GM21619 (cell line): Measurements from ENCODE around the gene FOXN1.

Source experiments
- ATAC-seq: cut with Tn5 transposase; IDR thresholded peaks from one replicate; pipeline ENCODE4 v1.9.1; 2021; ENCODE audit not compliant: unreplicated experiment

Gene FOXN1

DNA sequence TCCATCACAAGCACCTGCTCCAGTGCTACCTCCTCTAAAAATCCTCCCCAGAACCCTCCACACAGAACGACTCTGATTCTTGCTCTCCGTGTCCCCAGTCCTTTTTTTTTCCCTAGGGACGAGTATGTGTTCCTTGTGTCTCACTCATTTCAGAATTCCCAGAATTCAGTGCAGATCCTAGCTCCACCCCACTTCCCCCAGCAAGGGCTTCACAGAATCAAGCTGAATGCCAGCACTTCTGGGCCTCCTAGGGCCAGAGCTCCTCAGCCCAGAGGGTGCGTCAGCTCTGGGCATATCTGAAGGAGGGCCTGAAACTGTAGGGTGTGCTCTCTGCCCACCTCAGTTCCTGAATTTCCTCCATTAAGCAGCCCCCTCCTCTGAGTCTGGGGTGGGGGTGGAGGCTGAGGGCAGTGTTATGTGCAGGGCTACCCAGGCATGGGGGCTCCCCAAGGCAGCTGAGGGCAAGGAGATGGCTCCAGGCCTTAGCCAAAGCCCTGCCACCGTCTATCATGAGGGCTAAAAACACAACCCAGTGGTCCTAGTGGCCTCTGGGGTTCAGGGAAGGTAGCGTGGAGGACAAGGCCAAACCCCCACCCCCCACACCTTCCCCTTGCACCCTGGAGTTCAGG lies 39.8 kb downstream of the FOXN1 start:
- ATAC-seq: no peak

DNA sequence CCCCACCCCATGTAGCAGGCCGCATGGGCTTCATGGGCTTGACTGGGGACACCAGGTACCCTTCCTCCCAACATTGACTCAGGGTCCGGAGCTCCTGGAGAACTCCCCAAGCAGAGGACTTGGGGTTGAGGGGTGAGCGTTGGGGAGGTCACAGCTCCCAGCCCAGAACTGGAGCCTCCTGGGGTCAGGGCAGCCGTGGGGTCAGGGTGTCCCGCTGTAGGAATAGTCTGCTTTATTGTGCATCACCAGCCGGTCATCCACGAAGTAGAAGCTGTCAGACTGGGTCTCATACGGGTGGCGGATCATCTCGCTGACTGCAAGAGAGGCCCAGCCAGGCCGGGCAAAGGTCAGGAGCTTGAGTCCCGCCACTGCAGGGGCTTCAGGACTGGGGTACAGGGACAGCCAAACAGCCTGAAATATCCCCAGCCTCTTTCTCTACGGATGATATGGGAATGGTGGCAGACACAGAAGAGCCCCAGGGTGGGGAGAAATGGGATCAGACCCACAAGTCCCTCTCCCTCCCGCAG lies 41.0 kb downstream of the FOXN1 start:
- no peak for ATAC-seq

DNA sequence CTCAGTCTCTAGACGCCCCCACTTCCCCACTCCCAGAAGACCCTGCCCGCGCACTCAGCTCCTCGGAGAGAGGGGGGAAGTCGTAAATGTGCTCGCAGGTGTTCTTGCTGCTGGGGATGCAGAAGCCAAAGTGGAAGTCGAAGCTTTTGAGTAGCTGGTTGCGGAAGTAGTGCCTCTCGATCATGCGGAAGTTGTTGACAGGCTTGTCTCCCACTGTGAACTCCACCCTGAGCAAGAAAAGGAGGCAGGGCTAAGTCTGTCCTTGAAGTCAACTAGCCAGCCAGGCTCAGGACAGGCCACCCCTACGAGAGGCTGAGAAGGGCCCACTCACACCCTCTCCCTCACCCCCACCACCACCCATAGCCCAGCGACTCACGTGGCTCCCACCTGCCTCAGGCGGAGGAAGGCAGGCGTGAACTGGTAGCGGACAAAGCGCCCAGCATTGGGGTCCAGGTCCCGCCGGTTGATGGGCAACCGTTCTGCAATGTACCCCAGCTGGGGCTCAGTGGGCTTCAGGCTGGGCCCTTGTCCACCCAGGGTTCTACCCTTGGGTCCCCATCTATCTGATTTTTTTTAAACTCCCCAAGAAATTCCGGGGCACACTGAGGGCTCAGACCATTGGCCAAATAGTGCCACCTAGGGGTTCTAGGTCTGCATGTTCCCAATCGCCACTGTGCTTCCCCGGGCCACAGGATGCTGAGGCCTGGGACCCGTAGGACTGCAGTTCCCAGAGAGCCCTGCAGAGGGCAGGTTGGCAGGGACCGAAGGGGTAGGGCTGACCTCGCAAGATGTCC lies 41.7 kb downstream of the FOXN1 start:
- no peak for ATAC-seq

DNA sequence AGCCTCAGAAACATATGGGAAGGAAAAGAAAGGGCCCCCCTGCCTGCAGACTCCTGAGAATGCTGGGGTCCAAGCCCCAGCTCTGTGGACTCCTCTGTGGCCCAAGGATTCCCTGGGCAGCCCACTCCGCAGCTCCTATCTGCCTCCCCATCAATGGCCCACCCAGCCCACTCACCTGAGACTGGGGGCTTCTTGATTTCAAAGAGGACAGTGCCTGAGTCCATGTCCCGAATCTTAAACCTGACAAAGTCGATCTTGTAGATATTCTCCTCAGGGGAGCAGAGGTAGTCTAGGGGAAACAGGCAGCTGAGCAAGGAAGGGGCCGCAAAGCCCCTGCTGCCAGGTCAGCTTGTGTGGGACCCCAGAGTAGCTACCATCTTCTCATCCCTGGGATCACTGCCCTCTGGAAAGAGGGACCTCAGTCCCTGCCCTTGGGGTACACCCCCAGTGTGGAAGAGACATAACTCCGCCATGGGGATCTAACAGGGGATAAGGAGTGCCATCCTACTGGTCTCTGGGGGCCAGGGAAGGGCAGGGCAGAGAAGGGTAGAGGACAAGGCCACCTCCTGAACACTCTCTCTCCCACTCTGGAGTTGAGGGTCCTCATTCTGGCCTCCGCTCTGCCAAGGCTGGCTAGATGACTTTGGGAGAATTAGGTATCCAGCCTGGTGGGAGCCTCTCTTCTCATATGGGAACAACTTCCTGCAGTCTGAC lies 42.4 kb downstream of the FOXN1 start:
- no peak for ATAC-seq

DNA sequence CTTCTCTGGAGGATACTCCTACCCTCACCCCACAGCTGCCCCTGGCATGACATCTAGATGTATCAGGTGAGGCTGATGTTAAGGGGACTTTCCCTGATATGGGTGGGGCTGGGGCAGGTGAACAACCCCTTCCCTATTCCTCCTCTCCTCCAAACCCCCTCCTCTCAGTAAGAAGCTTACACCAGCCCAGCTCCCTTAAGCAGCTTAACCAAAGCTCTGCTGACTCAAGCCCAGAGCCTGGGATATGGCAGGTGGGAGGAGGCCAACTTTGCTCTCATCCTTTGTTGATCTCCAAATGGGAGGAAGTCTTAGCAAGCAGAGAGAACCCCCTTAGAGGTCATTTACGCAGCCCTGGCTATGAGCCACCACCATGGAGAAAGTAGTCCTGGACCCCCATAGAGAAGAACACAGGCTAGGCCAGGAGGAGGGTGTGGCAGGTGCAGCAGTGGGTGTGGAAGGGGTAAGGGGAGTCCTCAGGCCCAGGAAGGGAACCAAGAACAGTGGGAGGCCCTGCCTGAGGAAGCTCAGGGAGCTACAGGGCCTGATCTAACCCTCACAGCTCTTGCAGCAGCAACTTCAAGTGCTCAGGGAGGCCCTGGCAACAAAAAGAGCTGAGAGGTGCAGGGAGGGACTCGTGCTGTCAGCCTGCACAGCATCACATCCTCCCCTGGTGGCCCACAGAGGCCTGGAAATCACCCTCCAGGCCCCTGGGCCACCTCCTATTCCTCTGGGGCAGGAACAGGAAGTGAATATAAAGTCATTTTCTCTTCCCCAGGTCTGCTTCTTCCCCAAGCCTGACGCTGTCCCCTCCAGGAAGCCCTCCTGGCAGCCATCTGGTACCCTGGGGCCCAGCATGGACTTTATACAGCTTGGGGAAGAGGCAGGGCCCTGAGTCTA lies 43.3 kb downstream of the FOXN1 start:
- peak; percentile 48 for ATAC-seq

DNA sequence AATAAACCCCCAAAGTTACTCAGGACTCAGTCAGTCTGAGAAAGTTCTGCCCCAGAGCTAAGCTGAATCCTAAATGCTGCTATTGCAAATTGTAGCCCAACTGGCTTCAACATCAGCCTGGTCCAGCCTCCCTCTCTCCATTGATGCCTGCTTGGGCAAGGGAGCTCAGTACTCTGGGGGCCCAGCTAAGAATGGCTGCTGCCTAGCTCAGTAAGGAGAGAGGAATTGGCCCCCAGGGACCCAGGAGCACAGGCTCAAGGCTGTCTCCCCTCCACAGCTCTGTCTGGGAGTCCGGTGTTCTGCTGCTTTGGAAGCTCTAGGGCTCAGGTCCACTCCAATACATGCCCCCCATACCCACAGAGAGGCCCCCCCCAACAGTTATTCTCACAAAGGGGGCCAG lies 44.7 kb downstream of the FOXN1 start:
- no peak for ATAC-seq

DNA sequence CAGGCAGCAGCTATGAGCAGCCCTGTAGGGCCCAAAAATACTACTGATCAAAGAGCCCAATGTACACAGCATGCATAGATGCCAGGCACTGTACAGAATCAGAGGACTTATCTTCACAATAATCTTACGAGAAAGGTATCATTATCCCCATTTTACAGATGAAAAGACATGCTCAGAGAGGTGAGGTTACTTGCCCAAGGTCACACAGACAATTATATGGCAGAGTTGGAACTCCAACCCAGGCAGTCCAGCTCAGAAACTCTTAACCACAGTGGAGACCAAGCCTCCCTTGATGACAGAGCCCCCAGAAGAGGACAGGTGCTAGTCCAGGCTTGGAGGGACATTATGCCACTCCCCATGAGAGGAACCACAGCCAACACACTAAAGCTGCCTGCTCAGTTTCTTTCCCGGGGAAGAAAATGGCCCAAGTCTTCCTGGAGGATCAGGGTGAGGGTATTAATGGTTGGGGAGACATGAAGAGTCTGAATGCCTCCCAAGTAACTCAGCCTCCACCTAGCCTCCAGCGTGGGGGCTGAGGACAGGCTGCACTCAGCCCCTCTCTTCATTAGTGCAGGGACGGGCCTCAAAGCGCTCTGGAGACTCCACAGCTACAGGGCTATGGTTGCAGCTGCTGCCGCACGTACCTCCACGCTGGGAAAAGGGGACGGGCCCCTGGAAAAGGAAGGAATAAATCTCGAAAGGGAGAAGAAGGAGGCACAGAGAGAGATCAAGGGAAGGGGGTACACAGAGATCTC lies 45.5 kb downstream of the FOXN1 start:
- no peak for ATAC-seq

DNA sequence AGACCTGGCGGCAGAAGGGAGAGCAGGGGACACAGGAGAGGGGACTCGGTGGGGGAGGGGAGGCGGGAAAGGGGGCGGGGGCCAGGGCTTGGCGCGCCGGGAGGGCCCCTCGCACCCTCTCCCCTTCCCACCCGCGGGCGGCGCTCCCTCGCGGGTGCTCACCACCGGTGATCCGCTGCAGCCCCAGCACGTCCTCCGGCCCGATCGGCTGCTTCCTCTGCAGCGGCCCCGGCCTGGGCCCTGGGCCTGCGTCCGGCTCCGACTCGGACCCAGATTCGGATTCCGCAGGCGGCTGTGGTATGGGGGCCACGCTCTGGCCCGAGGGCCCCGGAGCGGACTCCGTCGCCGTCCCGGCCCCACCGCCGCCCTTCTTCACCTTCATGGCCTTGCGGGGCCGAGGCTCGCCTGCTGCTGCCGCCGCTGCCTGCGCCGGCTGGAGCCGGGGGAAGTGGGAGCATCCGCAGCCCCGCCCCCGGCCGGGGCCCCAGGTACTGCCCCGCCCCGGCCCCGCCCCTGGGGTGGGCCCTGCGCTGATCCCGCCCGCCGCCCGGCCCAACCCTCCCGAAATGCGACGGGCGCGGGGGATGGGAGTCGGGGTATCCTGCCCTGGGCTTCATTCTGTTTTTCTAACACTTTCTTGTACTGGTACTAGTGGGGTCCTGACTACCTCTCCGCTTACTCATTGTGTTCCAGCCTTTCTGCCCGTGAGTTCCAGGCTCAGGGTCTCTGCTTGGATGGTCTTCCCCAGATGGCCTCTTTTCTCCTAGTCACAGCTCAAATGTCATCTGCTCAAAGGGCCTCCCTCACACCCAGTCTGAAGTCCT lies 46.2 kb downstream of the FOXN1 start, which contains the start of gene UNC119:
TSS of gene UNC119 (minus strand) at position 449 of the 824 bp plus-strand sequence. CDS start at position 382, 67 bp downstream.
- ATAC-seq: peak; percentile 38

DNA sequence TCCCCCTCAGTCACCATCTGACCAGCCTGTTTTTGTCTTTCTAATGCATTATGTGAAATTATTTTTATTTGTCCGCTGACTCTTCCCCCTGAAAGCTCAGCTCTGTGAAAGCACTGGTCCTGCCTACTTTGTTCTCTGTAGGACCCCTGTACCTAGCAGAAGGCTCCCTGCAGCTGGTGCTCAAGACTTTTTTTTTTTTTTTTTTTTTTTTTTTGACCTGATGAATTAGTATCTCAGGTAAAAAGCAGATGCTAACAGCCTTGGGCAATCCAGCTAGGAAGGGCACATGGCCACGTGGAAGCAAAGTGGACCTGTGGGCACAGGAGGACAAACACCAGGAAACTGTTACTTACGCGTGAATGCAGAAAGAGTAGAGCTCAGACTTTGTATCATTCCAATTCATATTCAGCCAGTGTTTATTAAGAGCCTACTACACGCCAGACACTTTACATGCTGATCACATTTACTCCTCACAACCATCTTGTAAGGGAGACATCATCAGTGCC lies 46.9 kb downstream of the FOXN1 start:
- no peak for ATAC-seq

DNA sequence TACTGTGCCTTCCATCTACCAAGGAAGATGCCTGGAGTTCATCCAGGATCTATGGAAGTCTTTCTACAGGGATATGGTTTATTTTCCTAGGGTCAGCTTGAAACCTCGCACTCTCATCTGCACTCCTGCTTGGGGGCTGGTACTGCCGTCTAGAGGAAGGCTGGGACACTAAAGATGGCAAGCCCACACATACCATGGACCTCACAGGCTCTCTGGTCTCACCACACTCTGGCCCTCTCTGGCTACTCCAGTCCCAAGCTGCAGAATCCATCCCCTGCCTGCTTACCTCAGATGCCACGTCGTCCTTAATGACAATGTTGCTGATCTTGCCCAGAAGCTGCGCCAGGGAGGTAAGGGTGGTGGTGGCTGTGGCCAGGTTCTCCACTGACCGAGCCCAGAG lies 48.4 kb downstream of the FOXN1 start:
- no peak for ATAC-seq

DNA sequence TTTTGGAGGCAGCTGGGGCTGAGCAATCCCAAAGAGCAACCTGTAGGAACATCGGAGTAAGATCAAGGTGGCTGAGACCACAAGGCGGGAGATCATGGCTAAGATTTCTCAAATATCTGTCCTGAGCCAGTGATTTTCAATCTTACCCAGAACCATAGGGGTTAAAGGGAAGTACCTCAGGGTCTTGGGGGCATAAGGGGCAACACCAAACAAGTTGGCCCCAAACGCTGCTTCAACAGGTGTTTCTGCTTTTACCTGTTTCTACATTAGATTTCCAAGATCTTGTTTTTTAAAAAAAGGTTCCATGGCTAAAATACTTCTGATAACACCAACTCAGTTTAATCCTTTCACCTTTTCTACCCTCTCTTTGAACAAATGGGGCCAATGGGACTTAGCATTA lies 48.9 kb downstream of the FOXN1 start:
- ATAC-seq: no peak

DNA sequence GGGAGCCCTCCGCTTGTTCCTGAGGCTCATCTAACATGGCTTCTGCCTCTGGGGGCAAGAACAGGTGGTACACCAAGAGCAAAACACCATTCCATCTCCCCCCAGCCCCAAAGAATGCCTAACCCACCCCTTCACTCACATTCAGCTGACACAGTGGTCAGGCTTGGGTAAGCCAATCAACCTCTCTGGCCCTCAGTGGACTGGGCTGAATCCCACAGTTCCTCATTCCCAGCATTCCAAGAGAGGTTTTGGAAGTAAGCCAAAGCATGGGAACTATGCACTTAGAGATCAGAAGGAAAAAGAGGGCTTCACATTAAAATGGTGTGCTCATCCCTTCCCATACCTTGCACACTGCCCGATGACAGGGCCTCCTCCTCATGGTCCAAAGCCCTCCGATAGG lies 57.3 kb downstream of the FOXN1 start:
- ATAC-seq: no peak

DNA sequence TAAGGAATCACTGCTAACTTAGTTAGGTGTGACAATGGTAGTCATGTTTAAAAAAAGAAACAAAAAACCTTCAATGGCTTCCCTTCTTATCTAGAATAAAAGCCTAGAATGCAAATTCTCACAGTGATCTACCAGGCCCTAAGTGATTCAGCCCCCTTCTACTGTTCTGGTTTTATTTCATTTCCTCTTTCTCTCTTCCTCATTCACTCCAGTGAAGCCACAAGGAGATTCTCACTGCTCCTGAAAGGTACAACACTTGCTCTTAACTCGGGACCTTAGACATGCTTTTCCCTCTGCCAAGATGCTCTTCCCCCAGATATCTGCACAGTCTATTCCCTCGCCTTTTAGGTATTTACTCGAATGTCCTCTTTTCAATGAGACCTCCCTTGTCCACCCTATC lies 61.5 kb downstream of the FOXN1 start:
- no peak for ATAC-seq

DNA sequence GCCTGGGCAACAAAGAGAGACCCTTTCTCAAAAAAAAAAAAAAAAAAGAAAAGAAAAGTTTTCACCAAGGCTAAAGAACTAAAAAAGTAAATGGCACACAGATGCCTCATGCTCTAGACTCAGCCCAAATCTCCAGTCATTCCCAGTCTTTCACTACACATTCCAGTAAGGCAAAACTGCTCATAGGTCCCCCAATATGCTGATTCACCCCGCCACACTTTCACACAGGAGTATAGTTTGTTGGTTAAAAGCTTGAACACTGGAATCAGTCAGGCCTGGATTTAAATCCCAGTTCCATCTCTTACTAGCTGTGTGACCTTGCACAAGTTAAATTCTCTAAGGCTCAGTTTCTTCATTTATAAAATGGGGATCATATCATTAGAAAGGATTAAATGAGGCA lies 63.3 kb downstream of the FOXN1 start:
- no peak for ATAC-seq

DNA sequence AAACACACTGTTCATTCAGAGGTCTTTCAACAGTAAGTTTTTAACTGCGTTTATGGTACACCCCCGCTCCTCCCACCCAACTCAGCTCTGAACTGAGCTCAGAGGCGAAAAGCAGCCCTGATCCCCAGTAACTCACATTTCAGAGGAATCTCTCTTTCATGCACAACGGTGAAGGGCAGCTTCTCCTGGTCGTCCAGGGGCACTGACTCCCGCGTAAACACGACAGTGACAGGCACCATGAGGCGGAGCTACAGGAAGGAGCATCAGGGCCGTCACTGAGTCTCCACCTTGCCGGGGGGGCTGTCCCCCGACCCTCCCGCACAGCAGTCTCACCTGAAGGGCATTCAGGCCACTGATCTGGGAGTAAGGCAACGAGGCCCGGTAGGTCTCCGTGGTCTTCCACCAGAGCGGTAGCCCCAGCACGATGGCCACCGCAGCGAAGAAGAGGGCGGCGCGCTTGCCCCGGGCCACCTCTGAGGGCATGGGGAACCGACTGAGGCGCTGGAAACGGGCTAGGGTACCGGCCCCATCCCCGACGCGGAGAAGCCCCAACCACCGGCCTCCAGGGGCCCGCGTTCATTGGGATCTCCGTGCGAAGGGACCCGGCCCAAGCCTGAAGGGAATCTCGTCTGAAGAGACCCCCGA lies 64.7 kb downstream of the FOXN1 start:
- peak; percentile 20 for ATAC-seq

DNA sequence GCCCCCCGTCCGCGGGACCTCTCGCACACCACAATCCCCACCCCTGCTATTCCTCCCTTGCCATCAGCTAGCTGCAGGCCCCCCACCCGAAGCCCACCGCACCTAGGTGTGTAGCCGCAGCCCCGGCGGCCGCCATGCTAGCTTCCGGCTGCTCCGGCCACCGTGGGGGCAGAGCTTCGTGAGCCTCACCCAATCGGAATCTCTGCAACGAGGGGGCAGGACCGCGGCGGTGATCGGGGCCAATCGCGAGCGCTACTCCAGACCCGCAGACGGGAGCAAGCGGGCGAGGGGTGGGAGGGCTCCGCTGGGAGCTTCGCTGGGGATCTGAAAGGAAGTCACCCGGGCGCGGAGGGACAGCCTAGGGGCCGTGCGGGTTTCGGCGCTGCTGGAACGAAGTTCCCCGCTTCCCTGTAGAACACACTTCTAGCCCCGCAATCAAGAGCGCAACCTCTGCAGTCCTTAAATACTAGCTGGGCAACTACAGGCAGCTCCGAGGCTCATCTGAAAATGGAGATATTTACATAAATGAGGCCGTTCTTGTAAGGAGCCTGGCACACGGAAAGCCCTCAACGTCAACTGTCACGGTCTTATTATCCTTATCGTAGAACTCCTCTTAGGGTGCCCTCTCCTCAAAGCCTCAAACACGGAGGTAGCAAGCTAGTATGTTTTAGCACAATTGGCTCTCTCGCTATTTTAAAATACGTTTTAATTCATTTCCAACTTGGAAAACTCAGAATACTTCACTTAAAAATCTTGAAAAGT lies 65.4 kb downstream of the FOXN1 start, which contains the start of gene PIGS:
TSS of gene PIGS (minus strand) at position 164 of the 762 bp plus-strand sequence. CDS start at position 136, 28 bp downstream.
- ATAC-seq: peak; percentile 70

DNA sequence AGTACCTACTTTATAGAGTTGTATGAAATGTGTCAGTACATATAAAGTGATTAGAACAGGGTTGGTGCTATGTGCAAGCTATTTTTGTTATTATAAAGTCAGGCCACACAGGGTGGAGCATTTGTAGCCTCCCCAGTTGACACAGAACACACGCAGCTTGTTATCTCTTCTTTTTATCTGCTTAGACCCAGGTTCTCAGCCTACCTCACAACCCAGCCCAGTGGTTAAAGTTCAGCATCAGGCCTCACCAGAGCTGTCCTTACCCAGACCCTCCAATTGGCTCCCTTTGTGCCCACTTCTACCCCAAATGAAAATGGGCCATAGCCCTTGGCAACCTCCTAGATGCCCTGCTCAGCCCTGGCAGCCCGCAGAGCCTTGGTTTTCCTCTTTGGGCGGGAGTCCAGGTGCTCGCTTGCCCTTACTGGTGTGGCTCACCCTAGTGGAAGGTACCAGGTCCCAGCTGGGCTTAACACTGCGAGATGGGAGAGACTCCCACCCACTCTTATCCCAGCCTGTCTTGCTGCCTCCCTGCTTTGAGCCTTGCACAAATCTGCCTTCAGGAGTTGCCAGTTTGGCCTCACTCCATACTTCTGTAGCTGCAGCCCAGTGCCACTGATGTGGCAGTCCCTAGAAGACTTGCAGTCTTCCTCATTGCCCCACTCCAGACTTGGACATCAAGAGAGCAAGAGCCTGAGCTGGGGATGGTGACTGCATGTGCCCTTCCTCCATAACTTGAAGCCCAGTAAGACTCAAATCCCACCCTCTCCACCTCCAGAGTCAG lies 66.3 kb downstream of the FOXN1 start:
- no peak for ATAC-seq
